NCI-H460 (cell line): Measurements from ENCODE around the gene WDTC1. TPM values are rescaled to one million over a fixed set of nuclear protein-coding genes. Genes with fewer than 3 reads are reported as not detected.

ENCODE experiments used
- DNase-seq: peaks from one replicate; pipeline ENCODE4 v3.0.0-alpha.2; 2016; ENCODE audit warnings: low read depth; ENCODE audit errors: extremely low read depth
- small RNA-seq, 2 experiments: library from RNA; depleted of rRNA; stranded (forward); fragments of <200 nt; gene quantifications; one replicate each; pipeline ENCODE3, GENCODE V24; 2014
- total RNA-seq: library from RNA; depleted of rRNA; stranded (reverse); fragments of >200 nt; shearing (Covaris generic); gene quantifications from 2 replicates; pipeline ENCODE4 v1.2.3, GENCODE V29; 2014; rRNA removed

Gene WDTC1
- total RNA-seq, 1 experiment from 2014 or later: 10.3 TPM

- DNase-seq: no peak
Observed at GRCh38 chr1:27350663-27351540, 116.5 kb downstream of the WDTC1 start.

GRCh38 chr1:27351541-27352107, 117.2 kb downstream of the WDTC1 start:
- no peak for DNase-seq

- no peak for DNase-seq
Observed at GRCh38 chr1:27353166-27353565, 118.7 kb downstream of the WDTC1 start.

GRCh38 chr1:27353629-27354028, 119.2 kb downstream of the WDTC1 start:
- DNase-seq: no peak

DNA sequence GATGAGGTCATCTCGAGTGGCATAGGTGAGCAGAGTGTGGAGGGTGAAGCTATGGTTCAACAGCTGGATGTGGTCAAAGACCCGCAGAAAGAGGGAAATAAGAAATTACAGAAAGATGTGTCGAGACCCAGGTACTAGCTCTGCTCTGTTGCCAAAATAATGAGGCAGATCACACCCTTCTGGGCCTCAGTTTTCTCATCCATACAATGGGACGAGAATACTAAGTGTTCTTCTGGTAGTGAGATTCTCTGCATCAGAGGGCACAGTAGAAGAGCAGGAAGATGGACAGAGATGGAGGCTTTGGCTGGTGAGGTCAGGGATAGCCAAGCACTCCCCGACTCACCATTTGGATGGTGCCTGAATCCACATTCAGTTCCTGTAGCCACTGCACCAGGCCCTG, 121.3 kb downstream of the WDTC1 start:
- DNase-seq: no peak

GRCh38 chr1:27356277-27356618, 121.8 kb downstream of the WDTC1 start:
- no peak for DNase-seq

DNA sequence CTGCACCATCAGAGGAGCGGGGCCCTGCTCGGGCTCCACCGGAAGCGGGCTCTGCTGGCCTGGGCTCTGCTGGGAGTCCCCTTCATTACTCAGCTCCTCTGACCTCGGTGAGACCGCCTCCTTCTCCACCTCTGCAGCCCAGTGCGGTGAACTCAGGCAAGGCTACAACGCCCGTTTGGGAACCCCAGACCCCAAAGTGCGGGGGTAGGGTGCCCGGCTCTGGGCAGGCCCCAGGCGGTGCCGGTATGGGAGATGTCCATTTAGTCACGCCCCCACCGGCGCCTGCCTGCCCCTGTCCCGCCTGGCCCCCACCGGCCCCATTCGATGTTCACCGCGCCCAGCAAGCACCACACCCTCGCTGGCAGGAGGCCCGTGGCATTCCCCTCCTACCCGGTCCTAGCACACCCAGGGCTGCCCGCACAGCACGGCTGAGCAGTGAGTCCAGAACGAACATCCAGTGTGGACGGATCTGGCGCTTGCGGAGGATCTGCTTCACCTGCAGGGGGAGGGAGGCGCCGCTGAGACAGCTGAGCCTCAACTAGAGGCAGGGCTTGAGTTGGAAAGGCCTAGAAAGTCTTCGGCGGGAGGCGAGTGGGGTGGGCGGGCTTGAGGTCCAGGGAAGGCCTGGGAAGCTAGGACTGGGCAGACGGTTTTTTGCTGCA, 122.3 kb downstream of the WDTC1 start:
- DNase-seq: no peak

DNA sequence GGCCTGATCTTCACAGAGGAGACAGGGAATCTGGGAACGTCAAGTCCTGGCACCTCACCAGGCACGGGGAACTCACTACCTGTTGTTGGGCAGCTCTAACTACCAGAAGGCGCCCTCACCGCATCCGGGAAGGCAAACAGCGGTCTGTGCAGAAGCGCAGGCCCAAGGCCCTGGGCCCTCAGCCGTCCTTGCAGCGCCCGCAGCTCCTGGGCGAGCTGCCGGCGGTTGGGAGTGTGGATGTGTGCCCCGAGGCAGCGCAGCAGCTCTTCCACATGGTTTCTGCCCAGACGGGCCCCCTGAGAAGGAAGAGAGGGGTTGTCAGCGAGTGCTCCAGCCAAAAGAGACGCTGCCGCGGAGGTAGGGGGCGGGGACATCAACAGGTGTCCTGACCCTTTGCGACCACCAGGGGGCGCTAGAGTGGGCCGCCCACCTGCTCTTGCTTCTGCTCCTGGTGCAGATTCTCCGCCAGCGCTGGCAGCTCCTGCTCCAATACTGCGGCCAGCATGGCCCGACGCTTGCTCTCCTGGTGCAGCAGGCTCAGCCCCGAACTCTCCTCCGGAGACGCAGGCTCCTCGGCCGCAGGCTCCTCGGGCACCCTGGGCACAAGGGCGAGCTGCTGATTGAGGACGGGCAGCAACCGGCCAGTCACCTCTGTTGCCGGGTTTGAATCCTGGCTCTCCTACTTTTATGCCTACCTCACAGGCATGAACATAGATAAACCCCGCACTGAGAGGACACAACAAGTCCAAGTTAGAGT, 123.0 kb downstream of the WDTC1 start:
- DNase-seq: no peak

Small RNA genes within 50 kb of the gene (small RNA-seq; reads per million reads assigned to genes)
- gene RF00019 (0 reads per million in 2 experiments), gene RNU6-48P (0 reads per million in 2 experiments), gene SNRPEP7 (0 reads per million in 2 experiments)

Other genes with a start within 250 kb of the WDTC1 start
- 1.1 and 2.1 TPM in 2 replicates for gene TRNP1, start 240.9 kb upstream of the WDTC1 start, total RNA-seq
- 0.07 TPM in 1 of 2 replicates, not detected in the other for gene TENT5B, start 221.8 kb upstream of the WDTC1 start, total RNA-seq
- gene SLC9A1, start 79.5 kb upstream of the WDTC1 start, total RNA-seq: 16.6 and 20.1 TPM in 2 replicates
- 17.2 and 19.2 TPM in 2 replicates for gene TMEM222, start 87.5 kb downstream of the WDTC1 start, total RNA-seq
- gene SYTL1, start 107.4 kb downstream of the WDTC1 start, total RNA-seq: 0.37 TPM in 1 of 2 replicates, not detected in the other
- 2.7 and 4.4 TPM in 2 replicates for gene MAP3K6, start 132.3 kb downstream of the WDTC1 start, total RNA-seq
- gene FCN3, start 140.2 kb downstream of the WDTC1 start, total RNA-seq: not detected in 2 replicates
- gene CD164L2, start 148.7 kb downstream of the WDTC1 start, total RNA-seq: not detected in 2 replicates
- 1.0 and 1.1 TPM in 2 replicates for gene GPR3, start 158.0 kb downstream of the WDTC1 start, total RNA-seq